Measurements from ENCODE around the gene MPPED2.
"Not testable (repeated sequence)": the region's sequence is repeated elsewhere in the genome, so short reads cannot be mapped to it uniquely, and the experiment has no call there.

Gene MPPED2

DNA sequence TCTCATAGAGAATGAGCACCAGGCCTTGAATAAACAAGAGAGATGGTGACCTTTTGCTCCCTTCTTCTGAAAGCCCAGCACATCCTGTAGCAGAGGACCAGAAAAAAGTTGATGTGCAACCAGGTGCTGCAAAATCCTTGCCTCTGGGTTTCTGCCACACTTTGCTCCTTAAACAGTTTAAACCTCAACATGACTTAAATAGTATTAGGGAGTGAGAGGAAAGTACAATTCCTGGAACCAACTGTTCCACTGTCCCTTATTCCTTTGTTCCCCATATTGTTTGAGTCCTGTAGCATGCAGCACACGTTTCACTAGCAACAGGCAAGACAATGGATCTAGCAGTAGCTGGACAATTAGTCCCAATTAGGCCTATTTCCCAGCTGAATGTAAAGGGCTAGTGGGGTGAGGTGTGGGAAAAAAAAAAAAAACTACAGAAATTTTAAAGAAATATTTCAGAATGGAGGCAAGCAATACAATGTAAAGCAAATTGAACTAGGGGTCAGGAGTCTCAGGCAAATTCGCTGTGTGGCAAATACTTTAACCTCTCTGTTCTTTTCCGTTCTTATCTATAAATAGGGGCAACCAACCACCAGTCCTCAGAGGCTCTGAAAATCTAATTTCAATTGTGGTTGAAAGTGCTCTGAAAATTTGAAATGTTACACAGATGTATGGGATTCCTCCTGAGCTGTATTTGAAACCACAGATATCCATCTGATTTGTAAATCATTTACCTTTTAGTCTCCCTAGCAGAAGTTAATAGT is 6.6 kb downstream of the MPPED2 start:
- DNase-seq (ENCODE audit: low read depth) = no peak

DNA sequence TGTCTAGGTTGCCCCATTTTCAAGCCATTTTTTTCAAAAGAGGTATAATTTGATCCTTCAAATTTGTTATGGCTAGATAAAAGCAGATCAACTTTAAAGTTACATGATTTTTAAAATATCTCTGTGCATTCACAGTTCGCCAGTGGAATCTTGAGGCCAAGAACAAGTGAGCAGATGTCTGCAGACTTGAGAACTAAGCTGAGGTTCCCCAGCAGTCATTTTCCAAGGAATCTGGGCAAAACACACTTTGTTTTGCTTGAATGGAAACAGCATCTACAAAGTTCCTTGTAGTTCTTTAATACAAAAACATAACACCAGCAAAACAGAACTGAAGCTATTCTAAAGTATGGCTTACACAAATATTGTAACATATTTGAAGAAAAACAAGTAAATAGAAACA is 7.7 kb downstream of the MPPED2 start:
- DNase-seq (ENCODE audit: low read depth) = no peak

- no peak for DNase-seq (ENCODE audit: low read depth)
Observed at GRCh38 chr11:30573951-30574350, 12.2 kb downstream of the MPPED2 start.

DNA sequence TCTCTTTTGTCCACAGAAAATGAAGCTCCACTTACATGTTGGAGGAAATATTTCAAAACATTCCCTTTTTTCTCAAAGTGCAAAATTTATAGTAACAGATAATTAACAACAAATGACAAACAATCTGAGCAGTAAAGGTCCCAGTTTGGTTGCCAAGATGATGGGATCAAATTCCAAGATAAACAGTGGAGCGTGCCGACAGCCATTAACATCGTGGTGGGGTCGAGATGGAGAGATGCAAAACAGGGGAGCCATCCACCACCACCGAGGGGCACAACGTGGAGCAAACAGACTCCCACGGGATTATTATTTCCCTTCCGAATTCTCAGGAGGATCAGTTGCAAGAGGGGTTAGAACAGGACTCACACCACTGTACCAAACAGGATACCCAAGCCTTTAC is 17.2 kb downstream of the MPPED2 start:
- DNase-seq (ENCODE audit: low read depth) = no peak

GRCh38 chr11:30567644-30568043 is 18.5 kb downstream of the MPPED2 start:
- no peak for DNase-seq (ENCODE audit: low read depth)

- no peak for DNase-seq (ENCODE audit: low read depth)
Observed at GRCh38 chr11:30567120-30567519, 19.0 kb downstream of the MPPED2 start.

DNA sequence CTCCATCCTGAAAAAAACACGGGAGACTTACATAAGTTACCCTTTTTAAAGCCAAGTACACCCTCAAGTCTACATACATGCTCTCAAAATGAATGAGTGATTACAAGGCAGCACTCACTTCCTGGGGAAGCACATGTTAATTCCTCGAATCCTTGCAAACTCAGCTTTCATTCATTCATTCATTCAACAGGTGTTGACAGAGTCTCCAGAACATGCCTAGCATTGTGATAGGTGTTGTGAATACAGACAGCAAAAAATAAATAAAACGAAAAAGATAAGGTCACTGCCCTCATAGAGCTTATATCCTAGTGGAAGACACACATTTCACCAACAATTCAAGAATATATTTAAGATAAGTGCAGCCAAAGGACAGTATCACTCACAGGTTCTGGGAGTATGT is 19.7 kb downstream of the MPPED2 start:
- DNase-seq (ENCODE audit: low read depth) = no peak

- DNase-seq (ENCODE audit: low read depth) = no peak
Observed at GRCh38 chr11:30565027-30565426, 21.1 kb downstream of the MPPED2 start.

- DNase-seq (ENCODE audit: low read depth) = no peak
Observed at GRCh38 chr11:30561691-30562415, 24.3 kb downstream of the MPPED2 start.

DNA sequence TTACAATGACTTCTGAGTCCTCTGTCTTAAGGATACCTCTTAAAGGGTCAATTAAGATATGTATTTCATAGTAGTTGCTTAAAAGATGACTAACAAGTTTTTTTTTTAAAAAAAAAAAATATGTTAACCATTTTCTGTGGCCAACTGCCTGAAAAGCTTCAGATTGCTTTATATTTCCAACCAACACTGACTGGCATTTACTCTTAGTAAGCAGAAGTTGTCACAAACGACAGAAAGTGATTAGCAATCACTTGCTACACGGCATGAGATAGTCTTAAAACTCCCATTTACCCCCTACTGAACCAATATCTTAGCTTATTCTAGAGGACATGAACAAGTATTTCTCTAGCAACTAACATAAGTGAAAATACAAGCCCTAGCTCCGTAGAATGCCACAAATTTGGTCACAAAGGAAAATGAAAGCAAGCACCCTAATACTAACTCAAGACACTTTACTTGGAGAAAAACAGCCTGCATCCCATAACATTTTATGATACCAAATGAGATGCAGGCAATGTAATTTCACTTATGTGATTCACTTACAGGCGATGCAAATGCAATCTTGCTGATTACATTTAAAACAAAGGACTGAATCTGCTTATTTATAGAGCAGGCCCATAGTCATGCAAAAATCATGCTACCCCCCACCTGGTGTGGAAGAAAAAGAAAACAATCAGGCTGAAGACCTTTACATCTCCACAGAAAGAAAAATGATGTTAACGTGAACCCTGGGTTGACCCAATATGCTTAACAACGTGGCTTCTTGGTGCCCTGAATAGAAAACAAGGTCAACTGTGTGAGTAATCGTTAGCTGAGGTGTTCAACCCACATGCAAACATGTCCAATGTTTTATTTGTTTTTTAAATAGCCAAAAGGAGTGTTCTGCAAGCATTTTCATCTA is 25.7 kb downstream of the MPPED2 start:
- no peak for DNase-seq (ENCODE audit: low read depth)

DNA sequence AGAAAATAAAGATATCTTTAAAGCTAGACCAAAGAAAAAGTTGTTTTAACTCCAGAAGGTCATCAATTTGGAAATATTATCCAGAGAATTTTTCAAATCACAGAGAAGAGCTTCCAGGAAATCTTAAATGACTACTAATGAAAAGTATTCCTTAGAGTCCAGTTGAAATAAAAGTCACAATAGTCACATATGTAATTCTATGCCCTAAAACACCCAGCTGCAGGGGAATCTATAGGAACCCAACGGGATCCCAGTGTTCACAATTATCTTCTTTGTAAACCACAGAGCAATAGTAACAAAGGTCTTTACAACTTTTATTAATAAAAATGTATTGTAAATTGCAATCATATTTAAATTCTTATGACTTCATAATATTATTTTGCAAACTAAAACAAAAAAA is 27.1 kb downstream of the MPPED2 start:
- no peak for DNase-seq (ENCODE audit: low read depth)

GRCh38 chr11:30554587-30554986 is 31.6 kb downstream of the MPPED2 start:
- not testable (repeated sequence) for DNase-seq (ENCODE audit: low read depth)

GRCh38 chr11:30553521-30554110 is 32.5 kb downstream of the MPPED2 start:
- no peak for DNase-seq (ENCODE audit: low read depth)

DNA sequence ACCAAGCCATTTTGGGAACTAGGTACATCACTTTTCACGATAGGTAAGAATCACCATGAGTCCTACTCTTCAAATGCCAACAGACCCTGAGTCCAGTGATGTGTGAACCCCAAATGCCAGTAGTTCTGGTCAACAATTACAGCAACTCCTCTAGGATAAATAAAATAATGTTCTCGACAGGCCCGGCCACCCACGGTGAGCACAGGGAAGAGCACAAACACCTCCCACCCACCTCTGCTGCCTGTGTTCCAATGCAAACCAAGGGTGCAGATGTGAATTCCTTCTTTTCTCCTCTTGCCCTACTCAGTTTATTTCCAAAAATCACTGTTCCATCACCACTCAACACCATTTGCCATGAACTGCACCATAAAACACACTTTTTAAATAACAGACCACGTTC is 33.3 kb downstream of the MPPED2 start:
- no peak for DNase-seq (ENCODE audit: low read depth)

GRCh38 chr11:30550022-30550542 is 36.1 kb downstream of the MPPED2 start:
- DNase-seq (ENCODE audit: low read depth) = no peak

DNA sequence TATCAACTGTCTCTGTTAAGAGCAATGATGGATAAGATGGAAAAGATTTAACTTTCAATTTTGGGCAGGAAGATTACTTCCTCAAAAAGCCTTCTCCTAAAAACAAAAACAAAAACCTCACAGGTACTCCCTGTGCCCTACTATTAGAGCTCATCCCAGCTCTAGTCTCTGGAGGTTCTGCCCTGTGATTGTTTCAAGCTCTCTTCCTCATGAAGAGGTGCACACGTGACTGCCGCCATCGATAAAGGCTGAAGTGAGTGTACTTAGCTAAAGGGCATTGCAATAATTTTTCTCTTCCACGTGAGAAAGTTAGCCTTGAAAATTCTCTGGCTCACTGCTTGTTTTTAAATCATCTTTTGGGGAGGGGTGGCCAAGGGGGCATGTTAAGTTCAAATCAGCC is 36.6 kb downstream of the MPPED2 start:
- no peak for DNase-seq (ENCODE audit: low read depth)

DNA sequence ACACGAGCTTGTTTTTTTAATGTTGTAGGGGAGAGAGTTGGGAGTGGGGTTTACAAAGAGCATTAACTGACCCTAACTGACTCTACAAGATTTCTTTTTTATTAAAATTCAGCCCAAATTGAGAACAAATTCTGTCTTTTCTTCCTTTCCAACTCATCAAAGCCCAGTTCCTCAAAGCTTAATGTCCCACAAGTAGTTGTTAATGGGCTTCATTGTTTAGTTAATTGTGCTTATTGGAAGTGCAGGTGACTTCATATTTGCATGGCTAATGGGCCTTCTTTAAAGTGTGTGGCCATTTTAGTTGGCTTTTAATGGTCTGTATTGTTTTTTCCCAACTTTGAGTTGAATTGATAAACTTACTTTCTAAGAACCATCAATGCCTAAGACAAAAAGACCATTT is 39.8 kb downstream of the MPPED2 start:
- no peak for DNase-seq (ENCODE audit: low read depth)

DNA sequence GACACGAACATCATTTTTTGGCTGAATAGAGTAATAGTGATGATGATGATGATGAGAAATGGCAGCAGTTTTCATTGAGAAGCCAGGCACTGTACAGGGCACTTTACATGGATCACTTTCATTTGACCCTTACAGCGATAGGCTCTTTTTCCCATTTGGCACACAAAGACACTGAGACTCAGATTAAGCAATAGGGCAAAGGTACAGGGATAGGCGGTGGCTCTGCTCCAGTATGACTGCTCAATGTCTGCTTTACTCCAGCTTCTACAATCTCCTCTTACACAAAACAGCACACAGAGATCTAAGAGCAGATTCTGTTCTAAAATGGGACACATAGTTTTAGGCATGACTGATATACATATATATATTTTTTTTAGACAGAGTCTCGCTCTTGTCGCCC is 40.6 kb downstream of the MPPED2 start:
- no peak for DNase-seq (ENCODE audit: low read depth)

GRCh38 chr11:30543066-30543465 is 43.1 kb downstream of the MPPED2 start:
- DNase-seq (ENCODE audit: low read depth) = no peak

DNA sequence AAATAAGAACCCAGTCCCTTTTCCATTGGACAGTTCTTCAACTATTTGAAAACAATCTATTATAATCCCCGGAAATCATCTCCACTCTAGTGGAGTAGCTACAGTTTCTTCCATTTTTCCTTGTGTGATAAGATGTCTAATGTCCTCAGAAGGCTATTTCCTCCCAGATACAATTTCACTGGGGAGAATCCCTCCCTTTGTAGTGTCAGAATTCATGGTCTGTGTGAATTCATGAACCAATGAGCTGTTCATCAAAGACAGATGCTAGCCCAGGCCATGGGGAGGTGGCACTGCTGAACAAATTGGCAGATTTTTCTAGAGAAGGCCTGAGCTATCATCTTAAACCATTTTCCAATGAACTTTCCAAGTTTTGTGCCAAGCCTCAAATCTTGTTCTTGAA is 45.4 kb downstream of the MPPED2 start:
- no peak for DNase-seq (ENCODE audit: low read depth)

GRCh38 chr11:30538251-30538650 is 47.9 kb downstream of the MPPED2 start:
- DNase-seq (ENCODE audit: low read depth) = no peak

DNA sequence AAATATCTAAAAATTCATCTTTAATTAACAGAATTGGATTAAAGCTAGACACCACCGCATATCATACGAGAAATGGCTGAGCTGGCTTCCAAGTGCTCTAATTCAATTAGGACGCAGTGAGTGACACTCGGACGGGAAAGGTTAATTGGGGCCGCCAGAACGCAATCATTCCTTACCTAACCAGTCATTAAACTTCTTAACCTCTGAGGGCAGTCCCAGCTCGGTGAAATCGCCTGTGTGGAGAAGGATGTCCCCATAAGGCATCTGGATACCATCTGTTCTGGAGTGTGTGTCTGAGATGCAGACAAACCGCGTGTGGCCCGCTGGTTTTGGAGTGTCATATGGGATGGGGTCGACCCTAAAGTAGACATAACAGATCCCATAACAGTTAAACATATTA is 50.3 kb downstream of the MPPED2 start:
- no peak for DNase-seq (ENCODE audit: low read depth)
